HG03442 (cell line): ENCODE data around the gene IFNA6.
"Not testable (repeated sequence)": the region's sequence is repeated elsewhere in the genome, so short reads cannot be mapped to it uniquely, and the experiment has no call there.

Experiments
- ATAC-seq: cut with Tn5 transposase; IDR thresholded peaks from one replicate; pipeline ENCODE4 v1.9.1; 2021; ENCODE audit warnings: mild to moderate bottlenecking, moderate library complexity; ENCODE audit not compliant: unreplicated experiment

The IFNA6 gene

GRCh38 chr9:21350787-21351186 is at the start of gene IFNA6:
Gene IFNA6, minus strand, starts transcription at chr9:21350887. Its CDS starts 0 bp downstream, at chr9:21350887.
- ATAC-seq, result no peak

- ATAC-seq, result no peak
These were observed 49.3 kb upstream of the IFNA6 start for GRCh38 chr9:21399956-21400355.

DNA sequence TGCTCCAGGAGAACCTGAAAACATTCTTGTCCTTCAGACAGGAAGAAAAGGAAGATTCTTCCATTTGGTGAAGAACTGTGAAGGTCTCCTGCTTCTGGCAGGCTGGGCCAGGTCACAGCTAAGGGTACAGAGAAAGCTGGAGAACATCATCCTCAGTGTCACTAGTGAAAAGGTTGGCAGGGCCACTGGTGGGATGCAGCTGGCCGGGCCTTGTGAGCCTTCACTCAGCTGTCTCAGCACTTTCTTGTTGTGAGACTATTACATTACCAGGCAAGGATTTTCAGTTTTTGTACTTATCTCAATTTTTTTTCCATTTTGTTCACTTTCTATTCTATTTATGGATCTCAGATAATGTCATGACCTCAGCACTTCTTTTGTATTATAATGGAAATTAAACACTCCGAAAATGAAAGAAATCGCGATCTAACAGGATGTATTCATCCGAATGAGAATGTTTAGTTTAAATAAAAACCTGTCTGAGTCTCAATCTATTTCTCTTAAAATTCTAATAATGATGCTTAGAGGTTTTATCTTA is 48.3 kb upstream of the IFNA6 start:
- no peak for ATAC-seq

GRCh38 chr9:21395778-21396717 is 45.4 kb upstream of the IFNA6 start:
- peak; percentile 75 for ATAC-seq

GRCh38 chr9:21392270-21392669 is 41.6 kb upstream of the IFNA6 start:
- peak; percentile 80 for ATAC-seq

DNA sequence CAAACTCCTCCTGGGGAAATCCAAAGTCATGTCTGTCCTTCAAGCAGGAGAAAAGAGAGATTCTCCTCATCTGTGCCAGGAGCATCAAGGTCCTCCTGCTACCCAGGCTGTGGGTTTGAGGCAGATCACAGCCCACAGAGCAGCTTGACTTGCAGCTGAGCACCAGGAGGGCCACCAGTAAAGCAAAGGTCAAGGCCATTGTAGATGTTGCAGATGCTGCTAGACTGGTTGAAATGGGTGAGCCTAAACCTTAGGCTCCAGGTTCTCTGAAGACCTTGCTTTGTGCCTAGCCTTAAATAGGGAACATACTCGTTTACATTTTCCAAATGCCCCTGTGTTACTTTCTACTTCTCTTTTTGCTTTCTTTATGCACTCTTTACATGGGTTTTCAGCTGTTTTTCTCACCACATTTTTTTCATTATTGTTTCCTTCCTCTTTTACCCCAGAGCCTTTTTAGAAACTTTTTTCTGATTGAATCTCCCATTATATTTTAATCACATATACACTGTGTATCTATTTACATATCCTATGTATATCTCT is 34.5 kb upstream of the IFNA6 start, which contains the start of gene IFNA2:
TSS of gene IFNA2 (minus strand) at position 268 of the 540 bp plus-strand sequence. CDS start at position 199, 69 bp downstream.
- no peak for ATAC-seq

DNA sequence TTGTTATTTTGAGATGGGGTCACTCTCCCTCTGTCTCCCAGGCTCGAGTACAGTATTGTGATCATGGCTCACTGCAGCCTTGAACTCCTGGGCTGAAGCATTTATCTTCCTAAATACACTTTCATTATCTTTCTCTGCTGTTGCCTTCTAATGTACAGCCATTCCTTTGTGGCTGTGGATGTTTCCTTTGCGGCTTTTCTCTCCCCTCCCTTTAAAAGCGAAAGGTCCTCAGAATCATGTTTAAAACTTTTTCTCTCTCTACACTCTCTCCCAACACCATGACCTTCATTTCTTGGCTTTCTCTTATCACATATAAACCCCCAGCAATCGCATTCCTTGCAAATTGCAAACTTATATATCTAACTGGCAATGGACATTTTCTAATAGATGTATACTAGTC is 32.9 kb upstream of the IFNA6 start:
- no peak for ATAC-seq

- ATAC-seq, result peak; percentile 98
These were observed 31.0 kb upstream of the IFNA6 start for GRCh38 chr9:21381448-21382339.

- ATAC-seq, result not testable (repeated sequence)
These were observed 20.8 kb upstream of the IFNA6 start for GRCh38 chr9:21371467-21371866.

DNA sequence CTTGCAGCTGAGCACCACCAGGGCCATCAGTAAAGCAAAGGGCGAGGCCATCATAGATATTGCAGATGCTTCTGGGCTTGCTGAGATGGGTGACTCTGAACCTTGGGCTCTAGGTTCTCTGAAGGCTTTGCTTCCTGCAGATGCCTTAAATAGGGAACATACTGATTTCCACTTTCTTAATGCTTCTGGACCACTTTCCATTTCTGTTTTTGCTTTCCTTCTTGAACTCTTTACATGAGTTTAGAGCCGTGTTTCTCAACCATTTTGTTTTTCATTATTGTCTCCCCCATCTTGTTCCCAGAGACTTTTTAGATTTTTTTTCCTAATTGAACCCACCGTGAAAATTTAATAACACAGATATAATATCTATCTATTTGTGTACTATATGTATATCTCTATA is 17.3 kb upstream of the IFNA6 start, which contains the start of gene IFNA13:
TSS of gene IFNA13 (minus strand) at position 101 of the 400 bp plus-strand sequence. CDS start at position 54, 47 bp downstream.
- no peak for ATAC-seq

GRCh38 chr9:21367169-21367568 is 16.5 kb upstream of the IFNA6 start:
- ATAC-seq, result peak; percentile 88

DNA sequence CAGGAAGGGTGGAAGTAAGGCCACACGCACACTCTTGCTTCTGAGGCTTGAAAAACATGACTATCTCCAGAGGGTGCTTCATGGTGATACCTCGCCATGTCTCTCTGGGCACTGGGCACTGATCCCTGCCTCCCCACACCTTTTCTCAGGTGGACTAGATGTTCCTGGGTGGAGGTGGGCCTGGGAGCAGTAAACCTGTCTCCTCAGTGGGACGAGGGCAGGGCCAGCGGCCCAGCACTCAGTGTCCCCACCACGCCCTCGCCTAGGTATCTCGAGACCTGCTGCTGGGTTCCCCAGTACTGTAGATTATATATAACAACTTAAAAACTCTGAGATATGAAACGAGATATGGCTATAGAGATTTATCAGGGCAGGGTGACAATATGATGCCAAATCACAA is 11.6 kb upstream of the IFNA6 start:
- no peak for ATAC-seq

DNA sequence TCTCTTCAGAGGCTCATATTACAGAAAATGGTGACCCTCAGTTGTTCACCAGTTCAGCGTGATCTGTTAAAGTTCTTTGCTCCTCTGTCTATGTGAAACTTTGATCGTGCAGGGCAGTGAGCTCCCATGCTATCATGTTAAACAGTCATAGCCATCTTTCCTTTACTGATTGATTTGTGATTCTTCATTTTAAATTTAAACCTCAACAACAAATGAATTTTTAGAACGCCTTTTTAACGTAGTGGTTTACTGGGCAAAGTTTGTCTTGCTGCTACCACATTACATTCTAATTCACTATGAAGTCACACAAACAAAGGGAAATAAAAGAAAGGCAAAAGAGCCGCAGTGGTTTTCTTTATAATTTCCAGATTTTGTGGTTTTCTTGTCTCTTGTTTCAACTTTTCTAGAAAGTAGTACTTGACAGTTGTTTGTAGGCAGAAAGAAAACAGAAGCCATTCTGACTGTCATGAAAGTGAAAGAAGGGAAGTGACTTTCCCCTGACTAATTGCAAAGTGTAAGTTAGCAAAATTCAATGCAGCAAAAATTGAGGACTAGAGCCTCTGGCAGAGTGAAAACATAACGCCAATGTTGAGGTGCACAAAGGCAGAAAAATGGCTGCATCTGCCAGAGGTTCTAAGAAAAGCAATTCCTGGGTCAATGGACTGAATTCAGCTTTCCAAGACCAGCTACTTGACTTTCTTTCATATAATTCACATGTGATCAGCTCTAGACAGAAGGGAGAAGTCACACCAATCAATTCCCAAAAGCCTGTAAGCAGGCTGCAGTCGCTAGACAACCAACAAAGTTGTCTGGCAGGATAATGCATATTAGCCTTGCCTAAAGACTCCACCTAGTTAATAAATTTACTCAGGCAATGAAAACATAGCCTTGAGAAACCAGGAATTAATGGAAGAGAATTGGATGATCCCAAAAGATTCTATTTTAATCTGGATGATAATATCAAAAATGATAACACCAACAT is 7.1 kb upstream of the IFNA6 start:
- peak; percentile 93 for ATAC-seq

- no peak for ATAC-seq
These were observed 2.2 kb downstream of the IFNA6 start for GRCh38 chr9:21348430-21348970.

GRCh38 chr9:21340735-21341134 is 10.0 kb downstream of the IFNA6 start:
- ATAC-seq, result no peak

DNA sequence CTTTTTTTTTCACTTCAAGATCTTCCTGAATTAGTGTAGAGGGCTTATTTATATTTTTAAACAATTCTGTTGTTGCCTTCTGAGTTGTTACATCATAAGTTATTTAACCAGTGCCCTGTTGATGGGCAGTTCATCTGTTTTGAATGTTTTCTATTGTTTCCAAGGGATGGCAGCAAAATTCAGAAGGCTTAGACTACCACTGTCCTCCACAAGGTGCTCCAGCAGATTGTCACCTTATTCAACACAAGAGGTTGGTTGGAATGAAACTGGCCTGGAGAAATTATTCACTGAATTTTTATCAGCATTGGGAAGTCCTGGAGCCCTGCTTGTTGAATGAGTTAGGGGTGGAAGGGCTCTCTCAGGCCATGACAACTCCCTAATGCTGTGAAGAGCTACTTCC is 14.2 kb downstream of the IFNA6 start:
- no peak for ATAC-seq

GRCh38 chr9:21334701-21335632 is 15.7 kb downstream of the IFNA6 start, which contains the start of gene KLHL9:
Gene KLHL9, minus strand, starts transcription at chr9:21335404. Its CDS starts 545 bp downstream, at chr9:21334859.
- ATAC-seq, result peak; percentile 89

- ATAC-seq, result no peak
These were observed 17.5 kb downstream of the IFNA6 start for GRCh38 chr9:21333226-21333625.
